GM23338 (cell line): ENCODE results near the gene CCL23. TPM values are rescaled to one million over a fixed set of nuclear protein-coding genes. Genes with fewer than 3 reads are reported as not detected.

Experiments used
- CREB1 ChIP-seq: fragments of 250-450 bp; sonication (Bioruptor Pico); IDR thresholded peaks from 2 replicates; pipeline ENCODE4 v1.5.0; 2020; ENCODE audit warnings: low read depth, mild to moderate bottlenecking, moderate library complexity
- CTCF ChIP-seq, 2 experiments: fragments of 200-600 bp in 1 of 2; sonication (generic) in 1 of 2; conservative IDR thresholded peaks; 2 replicates each; pipeline versions ENCODE4 v1.5.1 to v1.6.1; 2016 to 2017; ENCODE audit warnings: antibody characterized with exemption in 2 of 2, low read depth in 2 of 2, mild to moderate bottlenecking in 2 of 2, moderate library complexity in 1 of 2
- ETS1 ChIP-seq: IDR thresholded peaks from 2 replicates; pipeline ENCODE4 v1.6.1; 2016; ENCODE audit warnings: antibody characterized with exemption
- EZH2 ChIP-seq: fragments of 200-600 bp; sonication (generic); IDR thresholded peaks from one replicate; pipeline ENCODE4 v1.8.0; 2017; ENCODE audit warnings: antibody characterized with exemption, mild to moderate bottlenecking, low read depth; ENCODE audit not compliant: unreplicated experiment
- EZH2phosphoT487 ChIP-seq: fragments of 200-600 bp; sonication (generic); IDR thresholded peaks from one replicate; pipeline ENCODE4 v1.8.1; 2018; ENCODE audit warnings: antibody characterized with exemption; ENCODE audit not compliant: unreplicated experiment
- JUNB ChIP-seq: IDR thresholded peaks from one replicate; pipeline ENCODE4 v1.6.1; 2016; ENCODE audit warnings: antibody characterized with exemption; ENCODE audit not compliant: unreplicated experiment
- NANOG ChIP-seq: IDR thresholded peaks from 2 replicates; pipeline ENCODE4 v1.6.1; 2016; ENCODE audit warnings: antibody characterized with exemption, borderline replicate concordance
- POLR2AphosphoS5 ChIP-seq: IDR thresholded peaks from 2 replicates; pipeline ENCODE4 v1.6.1; 2016; ENCODE audit warnings: antibody characterized with exemption, low read depth
- STAT1 ChIP-seq: IDR thresholded peaks from one replicate; pipeline ENCODE4 v1.6.1; 2016; ENCODE audit warnings: antibody characterized with exemption; ENCODE audit not compliant: unreplicated experiment
- ZNF331 ChIP-seq: fragments of 250-450 bp; sonication (Bioruptor Pico); IDR thresholded peaks from 2 replicates; pipeline ENCODE4 v1.5.0; 2020; ENCODE audit warnings: low read depth, mild to moderate bottlenecking, moderate library complexity
- ZNF462 ChIP-seq: fragments of 250-450 bp; sonication (Bioruptor Pico); IDR thresholded peaks from 2 replicates; pipeline ENCODE4 v1.5.0; 2020; ENCODE audit warnings: mild to moderate bottlenecking, moderate library complexity
- polyA plus RNA-seq: library from polyadenylated mRNA; unstranded; fragments of >200 nt; fragmentation: Nextera tagmentation; extraction: Ambion mirVana; gene quantifications from 2 replicates; pipeline ENCODE4 v1.2.1, GENCODE V29; 2016
- total RNA-seq: library from RNA; depleted of rRNA; stranded (reverse); fragments of >200 nt; shearing (Covaris generic); gene quantifications from 2 replicates; pipeline ENCODE4 v1.2.3, GENCODE V29; 2014

Gene CCL23
- total and polyA plus RNA-seq, 2 experiments from 2014 or later: not detected

- TF ChIP-seq ZNF462 (CRISPR knock-in tag) (no peak), EZH2phosphoT487 (no peak), ETS1 (no peak), JUNB (no peak), EZH2 (no peak), ZNF331 (CRISPR knock-in tag) (no peak), CREB1 (CRISPR knock-in tag) (no peak), NANOG (no peak), CTCF (conservative IDR thresholded peaks at IDR 0.05; ENCODE audit: low read depth in 2 of 2) (no peak), STAT1 (no peak), POLR2AphosphoS5 (no peak)
Observed at GRCh38 chr17:36034127-36034526, 16.4 kb upstream of the CCL23 start (continued).
